ENCODE measurements around the gene FBXW7.

FBXW7 gene

DNA sequence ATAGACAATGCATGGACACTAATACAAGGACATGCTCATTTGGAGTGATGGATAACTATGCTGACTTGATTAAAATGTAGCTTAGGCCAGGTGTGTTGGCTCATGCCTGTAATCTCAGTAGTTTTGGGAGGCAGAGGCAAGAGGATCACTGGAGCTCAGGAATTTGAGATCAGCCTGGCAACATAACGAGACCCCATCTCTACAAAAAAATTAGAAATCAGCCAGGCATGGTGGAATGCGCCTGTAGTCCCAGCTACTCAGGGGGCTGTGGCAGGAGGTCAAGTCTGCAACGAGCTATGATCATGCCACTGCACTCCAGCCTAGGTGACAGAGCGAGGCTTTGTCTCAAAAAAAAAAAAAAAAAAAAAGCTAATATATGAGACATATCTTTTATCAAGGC is 196.3 kb downstream of the FBXW7 start:
- TF ChIP-seq, protein P1, sequence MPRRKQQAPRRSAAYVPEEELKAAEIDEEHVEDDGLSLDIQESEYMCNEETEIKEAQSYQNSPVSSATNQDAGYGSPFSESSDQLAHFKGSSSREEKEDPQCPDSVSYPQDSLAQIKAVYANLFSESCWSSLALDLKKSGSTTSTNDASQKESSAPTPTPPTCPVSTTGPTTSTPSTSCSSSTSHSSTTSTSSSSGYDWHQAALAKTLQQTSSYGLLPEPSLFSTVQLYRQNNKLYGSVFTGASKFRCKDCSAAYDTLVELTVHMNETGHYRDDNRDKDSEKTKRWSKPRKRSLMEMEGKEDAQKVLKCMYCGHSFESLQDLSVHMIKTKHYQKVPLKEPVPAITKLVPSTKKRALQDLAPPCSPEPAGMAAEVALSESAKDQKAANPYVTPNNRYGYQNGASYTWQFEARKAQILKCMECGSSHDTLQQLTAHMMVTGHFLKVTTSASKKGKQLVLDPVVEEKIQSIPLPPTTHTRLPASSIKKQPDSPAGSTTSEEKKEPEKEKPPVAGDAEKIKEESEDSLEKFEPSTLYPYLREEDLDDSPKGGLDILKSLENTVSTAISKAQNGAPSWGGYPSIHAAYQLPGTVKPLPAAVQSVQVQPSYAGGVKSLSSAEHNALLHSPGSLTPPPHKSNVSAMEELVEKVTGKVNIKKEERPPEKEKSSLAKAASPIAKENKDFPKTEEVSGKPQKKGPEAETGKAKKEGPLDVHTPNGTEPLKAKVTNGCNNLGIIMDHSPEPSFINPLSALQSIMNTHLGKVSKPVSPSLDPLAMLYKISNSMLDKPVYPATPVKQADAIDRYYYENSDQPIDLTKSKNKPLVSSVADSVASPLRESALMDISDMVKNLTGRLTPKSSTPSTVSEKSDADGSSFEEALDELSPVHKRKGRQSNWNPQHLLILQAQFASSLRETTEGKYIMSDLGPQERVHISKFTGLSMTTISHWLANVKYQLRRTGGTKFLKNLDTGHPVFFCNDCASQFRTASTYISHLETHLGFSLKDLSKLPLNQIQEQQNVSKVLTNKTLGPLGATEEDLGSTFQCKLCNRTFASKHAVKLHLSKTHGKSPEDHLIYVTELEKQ (tag by site-specific recombination; IDR thresholded peaks at IDR 0.05; ENCODE audit: borderline replicate concordance): no peak
- no peak for TF ChIP-seq ZNF133 (tag by site-specific recombination; IDR thresholded peaks at IDR 0.05)
- TF ChIP-seq ZFP41 (tag by site-specific recombination; IDR thresholded peaks at IDR 0.05; ENCODE audit: borderline replicate concordance): no peak
- no peak for TF ChIP-seq ZNF792 (tag by site-specific recombination; IDR thresholded peaks at IDR 0.05)
- TF ChIP-seq GFI1B (tag by site-specific recombination; IDR thresholded peaks at IDR 0.05): no peak
- TF ChIP-seq ZNF416 (tag by site-specific recombination; IDR thresholded peaks at IDR 0.05): no peak
- TF ChIP-seq KLF9 (tag by site-specific recombination; IDR thresholded peaks at IDR 0.05; ENCODE audit: low read depth): no peak
- TF ChIP-seq, protein P2, sequence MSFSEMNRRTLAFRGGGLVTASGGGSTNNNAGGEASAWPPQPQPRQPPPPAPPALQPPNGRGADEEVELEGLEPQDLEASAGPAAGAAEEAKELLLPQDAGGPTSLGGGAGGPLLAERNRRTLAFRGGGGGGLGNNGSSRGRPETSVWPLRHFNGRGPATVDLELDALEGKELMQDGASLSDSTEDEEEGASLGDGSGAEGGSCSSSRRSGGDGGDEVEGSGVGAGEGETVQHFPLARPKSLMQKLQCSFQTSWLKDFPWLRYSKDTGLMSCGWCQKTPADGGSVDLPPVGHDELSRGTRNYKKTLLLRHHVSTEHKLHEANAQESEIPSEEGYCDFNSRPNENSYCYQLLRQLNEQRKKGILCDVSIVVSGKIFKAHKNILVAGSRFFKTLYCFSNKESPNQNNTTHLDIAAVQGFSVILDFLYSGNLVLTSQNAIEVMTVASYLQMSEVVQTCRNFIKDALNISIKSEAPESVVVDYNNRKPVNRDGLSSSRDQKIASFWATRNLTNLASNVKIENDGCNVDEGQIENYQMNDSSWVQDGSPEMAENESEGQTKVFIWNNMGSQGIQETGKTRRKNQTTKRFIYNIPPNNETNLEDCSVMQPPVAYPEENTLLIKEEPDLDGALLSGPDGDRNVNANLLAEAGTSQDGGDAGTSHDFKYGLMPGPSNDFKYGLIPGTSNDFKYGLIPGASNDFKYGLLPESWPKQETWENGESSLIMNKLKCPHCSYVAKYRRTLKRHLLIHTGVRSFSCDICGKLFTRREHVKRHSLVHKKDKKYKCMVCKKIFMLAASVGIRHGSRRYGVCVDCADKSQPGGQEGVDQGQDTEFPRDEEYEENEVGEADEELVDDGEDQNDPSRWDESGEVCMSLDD (tag by site-specific recombination; IDR thresholded peaks at IDR 0.05): no peak
- no peak for TF ChIP-seq IKZF3 (tag by site-specific recombination; IDR thresholded peaks at IDR 0.05)
- no peak for TF ChIP-seq ZNF544 (tag by site-specific recombination; IDR thresholded peaks at IDR 0.05)
- TF ChIP-seq RBAK (tag by site-specific recombination; IDR thresholded peaks at IDR 0.05): no peak
- no peak for TF ChIP-seq ZFP69B (tag by site-specific recombination; IDR thresholded peaks at IDR 0.05)
- no peak for TF ChIP-seq ZNF148 (tag by site-specific recombination; IDR thresholded peaks at IDR 0.05; ENCODE audit: borderline replicate concordance)
- POLR2A ChIA-PET: no interaction called here
- H3K36me3 ChIP-seq (ENCODE audit: control insufficient read depth in 2 of 2, insufficient read depth in 1 of 2, low read length in 2 of 2): peaks cover 0 to 12% of the 10 kb centered on the region in 2 experiments; a peak in 1 of 3 replicates

DNA sequence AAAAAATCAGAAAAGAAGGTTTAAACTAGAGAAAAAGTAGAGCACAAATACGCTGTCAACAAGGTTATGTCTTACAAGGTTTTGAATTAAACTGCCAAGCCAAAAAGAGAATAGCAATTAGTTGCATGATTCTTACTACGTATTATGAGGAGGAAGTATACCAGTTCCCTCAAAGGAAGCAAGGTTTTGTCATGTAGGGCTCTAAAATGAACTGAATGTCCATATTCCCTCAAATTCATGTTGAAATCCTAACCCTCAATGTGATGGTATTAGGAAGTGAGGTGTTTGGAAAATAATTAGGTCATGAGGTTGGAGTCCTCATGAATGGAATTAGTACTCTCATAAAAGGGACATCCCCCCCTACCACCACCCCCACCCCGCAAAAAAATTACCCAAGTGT is 201.0 kb downstream of the FBXW7 start:
- ChIA-PET POLR2A (no interaction called here), CTCF (no interaction called here)
- Histone ChIP-seq H3K27ac (ENCODE audit: extremely low read depth, low read depth, low read length) (no peak overlapping the region), H3K9me3 (ENCODE audit: control insufficient read depth, insufficient read depth, low read depth, low read length) (no peaks in the 10 kb centered on the region), H3K4me3 (ENCODE audit: low read depth, low read length) (no peak overlapping the region), H3K36me3 (ENCODE audit: control insufficient read depth in 2 of 2, insufficient read depth in 1 of 2, low read length in 2 of 2) (peaks cover 4 to 19% of the 10 kb centered on the region in 2 experiments), H3K4me1 (ENCODE audit: control insufficient read depth, insufficient read depth, low read length) (no peaks in the 10 kb centered on the region)
- TF ChIP-seq ZNF350 (tag by site-specific recombination; IDR thresholded peaks at IDR 0.05) (no peak), SALL2 (tag by site-specific recombination; IDR thresholded peaks at IDR 0.05; ENCODE audit: borderline replicate concordance) (no peak), BCL11A (tag by site-specific recombination; IDR thresholded peaks at IDR 0.05; ENCODE audit: low read depth) (no peak), ZIC2 (tag by site-specific recombination; IDR thresholded peaks at IDR 0.05) (no peak), ZNF571 (tag by site-specific recombination; IDR thresholded peaks at IDR 0.05) (no peak), ZNF792 (tag by site-specific recombination; IDR thresholded peaks at IDR 0.05) (no peak), RBAK (tag by site-specific recombination; IDR thresholded peaks at IDR 0.05) (no peak), ZNF518A (tag by site-specific recombination; conservative IDR thresholded peaks at IDR 0.05; ENCODE audit: low read depth) (no peak), ZNF274 (IDR thresholded peaks at IDR 0.05; ENCODE audit: low read length) (no peak), ZNF274 (tag by site-specific recombination; IDR thresholded peaks at IDR 0.05; ENCODE audit: borderline replicate concordance) (no peak)

More for the DNA sequence above, 196.3 kb downstream of the FBXW7 start:
- Histone ChIP-seq H3K9me3 (ENCODE audit: control insufficient read depth, insufficient read depth, low read depth, low read length) (no peaks in the 10 kb centered on the region), H3K4me1 (ENCODE audit: control insufficient read depth, insufficient read depth, low read length) (no peaks in the 10 kb centered on the region), H3K4me3 (ENCODE audit: low read depth, low read length) (no peak overlapping the region), H3K27ac (ENCODE audit: extremely low read depth, low read depth, low read length) (no peak overlapping the region)
- CTCF ChIA-PET: no interaction called here
